ENCODE measurements around the gene CRIM1.

DNA sequence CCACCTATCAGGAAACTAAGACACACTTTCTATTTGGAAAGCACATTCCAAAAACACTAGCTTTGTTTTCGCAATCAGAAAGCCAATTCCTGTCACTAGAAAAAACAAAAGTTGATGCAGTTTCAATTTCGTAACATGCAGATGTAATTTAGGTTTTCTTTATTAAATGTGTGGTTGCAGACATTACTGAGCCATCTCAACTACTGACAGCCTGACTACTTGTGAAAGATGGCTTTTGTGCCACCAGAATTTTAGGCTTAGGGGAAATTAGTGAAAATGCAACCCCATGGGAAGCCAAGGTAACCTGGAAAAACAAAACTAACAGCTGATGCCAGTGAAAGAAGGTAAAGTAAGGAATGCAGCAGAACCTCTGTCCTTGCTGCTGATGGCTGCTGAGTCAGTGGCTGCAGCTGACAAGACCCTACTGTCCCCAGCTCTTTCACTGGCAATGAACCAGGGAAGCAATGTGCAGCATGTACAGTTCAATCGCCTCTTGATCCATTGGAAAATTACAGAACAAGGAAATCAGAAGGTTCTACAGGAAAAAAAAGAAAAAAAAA is 207.5 kb downstream of the CRIM1 start:
- TF ChIP-seq, protein P1, sequence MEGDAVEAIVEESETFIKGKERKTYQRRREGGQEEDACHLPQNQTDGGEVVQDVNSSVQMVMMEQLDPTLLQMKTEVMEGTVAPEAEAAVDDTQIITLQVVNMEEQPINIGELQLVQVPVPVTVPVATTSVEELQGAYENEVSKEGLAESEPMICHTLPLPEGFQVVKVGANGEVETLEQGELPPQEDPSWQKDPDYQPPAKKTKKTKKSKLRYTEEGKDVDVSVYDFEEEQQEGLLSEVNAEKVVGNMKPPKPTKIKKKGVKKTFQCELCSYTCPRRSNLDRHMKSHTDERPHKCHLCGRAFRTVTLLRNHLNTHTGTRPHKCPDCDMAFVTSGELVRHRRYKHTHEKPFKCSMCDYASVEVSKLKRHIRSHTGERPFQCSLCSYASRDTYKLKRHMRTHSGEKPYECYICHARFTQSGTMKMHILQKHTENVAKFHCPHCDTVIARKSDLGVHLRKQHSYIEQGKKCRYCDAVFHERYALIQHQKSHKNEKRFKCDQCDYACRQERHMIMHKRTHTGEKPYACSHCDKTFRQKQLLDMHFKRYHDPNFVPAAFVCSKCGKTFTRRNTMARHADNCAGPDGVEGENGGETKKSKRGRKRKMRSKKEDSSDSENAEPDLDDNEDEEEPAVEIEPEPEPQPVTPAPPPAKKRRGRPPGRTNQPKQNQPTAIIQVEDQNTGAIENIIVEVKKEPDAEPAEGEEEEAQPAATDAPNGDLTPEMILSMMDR (IDR thresholded peaks at IDR 0.05) = no peak
- TF ChIP-seq POLR2A (IDR thresholded peaks at IDR 0.05) = no peak

Measured in lower leg skin (tissue), 3 donors.